Measurements from ENCODE around the gene BGN.

Gene BGN

GRCh38 chrX:153516073-153516472 is 21.3 kb downstream of the BGN start (continued):
- TF ChIP-seq BCL6B (tag by site-specific recombination; IDR thresholded peaks at IDR 0.05) (no peak), ATF2 (tag by site-specific recombination; IDR thresholded peaks at IDR 0.05; ENCODE audit: low read depth) (no peak), ZNF175 (tag by site-specific recombination; IDR thresholded peaks at IDR 0.05) (no peak), ZNF571 (tag by site-specific recombination; IDR thresholded peaks at IDR 0.05) (no peak), ZNF248 (tag by site-specific recombination; IDR thresholded peaks at IDR 0.05) (no peak), MYNN (tag by site-specific recombination; IDR thresholded peaks at IDR 0.05; ENCODE audit: borderline replicate concordance) (no peak), TCF7L2 (IDR thresholded peaks at IDR 0.05; ENCODE audit: borderline replicate concordance, low read depth, low read length) (no peak), KLF16 (tag by site-specific recombination; IDR thresholded peaks at IDR 0.05) (no peak), ZNF747 (tag by site-specific recombination; IDR thresholded peaks at IDR 0.05) (no peak), ZFHX2 (tag by site-specific recombination; conservative IDR thresholded peaks at IDR 0.05) (peak; percentile 99), FEZF1 (tag by site-specific recombination; IDR thresholded peaks at IDR 0.05) (no peak), WT1 (tag by site-specific recombination; IDR thresholded peaks at IDR 0.05) (no peak), ZNF366 (tag by site-specific recombination; conservative IDR thresholded peaks at IDR 0.05) (no peak), ZBTB44 (tag by site-specific recombination; IDR thresholded peaks at IDR 0.05) (no peak), GFI1B (tag by site-specific recombination; IDR thresholded peaks at IDR 0.05) (no peak), ZSCAN16 (tag by site-specific recombination; IDR thresholded peaks at IDR 0.05) (no peak), ZNF48 (tag by site-specific recombination; IDR thresholded peaks at IDR 0.05) (peak; percentile 30; the same call in 1 of the 2 replicates), ZNF654 (tag by site-specific recombination; IDR thresholded peaks at IDR 0.05; ENCODE audit: low read depth) (no peak), ZNF621 (tag by site-specific recombination; IDR thresholded peaks at IDR 0.05) (no peak), ZNF157 (tag by site-specific recombination; IDR thresholded peaks at IDR 0.05) (no peak)
- TF ChIP-seq, protein P1, sequence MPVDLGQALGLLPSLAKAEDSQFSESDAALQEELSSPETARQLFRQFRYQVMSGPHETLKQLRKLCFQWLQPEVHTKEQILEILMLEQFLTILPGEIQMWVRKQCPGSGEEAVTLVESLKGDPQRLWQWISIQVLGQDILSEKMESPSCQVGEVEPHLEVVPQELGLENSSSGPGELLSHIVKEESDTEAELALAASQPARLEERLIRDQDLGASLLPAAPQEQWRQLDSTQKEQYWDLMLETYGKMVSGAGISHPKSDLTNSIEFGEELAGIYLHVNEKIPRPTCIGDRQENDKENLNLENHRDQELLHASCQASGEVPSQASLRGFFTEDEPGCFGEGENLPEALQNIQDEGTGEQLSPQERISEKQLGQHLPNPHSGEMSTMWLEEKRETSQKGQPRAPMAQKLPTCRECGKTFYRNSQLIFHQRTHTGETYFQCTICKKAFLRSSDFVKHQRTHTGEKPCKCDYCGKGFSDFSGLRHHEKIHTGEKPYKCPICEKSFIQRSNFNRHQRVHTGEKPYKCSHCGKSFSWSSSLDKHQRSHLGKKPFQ (tag by site-specific recombination; IDR thresholded peaks at IDR 0.05), result peak; percentile 89
- TF ChIP-seq, protein P2, sequence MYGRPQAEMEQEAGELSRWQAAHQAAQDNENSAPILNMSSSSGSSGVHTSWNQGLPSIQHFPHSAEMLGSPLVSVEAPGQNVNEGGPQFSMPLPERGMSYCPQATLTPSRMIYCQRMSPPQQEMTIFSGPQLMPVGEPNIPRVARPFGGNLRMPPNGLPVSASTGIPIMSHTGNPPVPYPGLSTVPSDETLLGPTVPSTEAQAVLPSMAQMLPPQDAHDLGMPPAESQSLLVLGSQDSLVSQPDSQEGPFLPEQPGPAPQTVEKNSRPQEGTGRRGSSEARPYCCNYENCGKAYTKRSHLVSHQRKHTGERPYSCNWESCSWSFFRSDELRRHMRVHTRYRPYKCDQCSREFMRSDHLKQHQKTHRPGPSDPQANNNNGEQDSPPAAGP (tag by site-specific recombination; IDR thresholded peaks at IDR 0.05), result no peak

GRCh38 chrX:153517423-153517822 is 22.6 kb downstream of the BGN start, which contains the start of gene ATP2B3:
Gene ATP2B3, plus strand, starts transcription at chrX:153517642. Its CDS starts 18,606 bp downstream, at chrX:153536248.
- Histone ChIP-seq H3K4me1 (ENCODE audit: control insufficient read depth, insufficient read depth, low read length) (no peaks in the 10 kb centered on the region), H3K4me3 (ENCODE audit: low read depth, low read length) (no peak within 1 kb of the TSS), H3K27ac (ENCODE audit: extremely low read depth, low read depth, low read length) (no peak within 1 kb of the TSS), H3K36me3 (ENCODE audit: control insufficient read depth in 2 of 2, insufficient read depth in 1 of 2, low read length in 2 of 2) (no peaks in the 10 kb centered on the region), H3K9me3 (ENCODE audit: control insufficient read depth, insufficient read depth, low read depth, low read length) (no peaks in the 10 kb centered on the region)
- ChIA-PET POLR2A (no interaction called here), CTCF (no interaction called here)
- TF ChIP-seq ZBTB26 (tag by site-specific recombination; optimal IDR thresholded peaks at IDR 0.05) (peak; percentile 17), GLIS2 (tag by site-specific recombination; IDR thresholded peaks at IDR 0.05) (no peak)
- TF ChIP-seq, protein P3, sequence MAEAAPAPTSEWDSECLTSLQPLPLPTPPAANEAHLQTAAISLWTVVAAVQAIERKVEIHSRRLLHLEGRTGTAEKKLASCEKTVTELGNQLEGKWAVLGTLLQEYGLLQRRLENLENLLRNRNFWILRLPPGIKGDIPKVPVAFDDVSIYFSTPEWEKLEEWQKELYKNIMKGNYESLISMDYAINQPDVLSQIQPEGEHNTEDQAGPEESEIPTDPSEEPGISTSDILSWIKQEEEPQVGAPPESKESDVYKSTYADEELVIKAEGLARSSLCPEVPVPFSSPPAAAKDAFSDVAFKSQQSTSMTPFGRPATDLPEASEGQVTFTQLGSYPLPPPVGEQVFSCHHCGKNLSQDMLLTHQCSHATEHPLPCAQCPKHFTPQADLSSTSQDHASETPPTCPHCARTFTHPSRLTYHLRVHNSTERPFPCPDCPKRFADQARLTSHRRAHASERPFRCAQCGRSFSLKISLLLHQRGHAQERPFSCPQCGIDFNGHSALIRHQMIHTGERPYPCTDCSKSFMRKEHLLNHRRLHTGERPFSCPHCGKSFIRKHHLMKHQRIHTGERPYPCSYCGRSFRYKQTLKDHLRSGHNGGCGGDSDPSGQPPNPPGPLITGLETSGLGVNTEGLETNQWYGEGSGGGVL (tag by site-specific recombination; IDR thresholded peaks at IDR 0.05), result peak; percentile 58; the same call in 1 of the 2 replicates
